NCI-H460 (cell line): Measurements from ENCODE around the gene CLEC2A. TPM values are rescaled to one million over a fixed set of nuclear protein-coding genes. Genes with fewer than 3 reads are reported as not detected.
"Not testable (repeated sequence)": the region's sequence is repeated elsewhere in the genome, so short reads cannot be mapped to it uniquely, and the experiment has no call there.

Experiments
- DNase-seq: peaks from one replicate; pipeline ENCODE4 v3.0.0-alpha.2; 2016; ENCODE audit warnings: low read depth; ENCODE audit errors: extremely low read depth
- polyA plus RNA-seq: library from polyadenylated mRNA; depleted of rRNA; stranded (reverse); fragments of >200 nt; gene quantifications from 2 replicates; pipeline ENCODE4 v1.2.3, GENCODE V29; 2014; cell fraction: nucleus; rRNA removed
- total RNA-seq: library from RNA; depleted of rRNA; stranded (reverse); fragments of >200 nt; shearing (Covaris generic); gene quantifications from 2 replicates; pipeline ENCODE4 v1.2.3, GENCODE V29; 2014; rRNA removed

CLEC2A gene
- total RNA-seq, result not detected in 2 replicates
- polyA plus RNA-seq, result not detected in 2 replicates

GRCh38 chr12:9932270-9932669 is at the start of gene CLEC2A:
Gene CLEC2A (minus strand): TSS chr12:9932370. CDS start chr12:9932329, 41 bp downstream.
- DNase-seq, result no peak

- no peak for DNase-seq
These were observed 48.0 kb upstream of the CLEC2A start for GRCh38 chr12:9980126-9980525.

GRCh38 chr12:9977916-9978315 is 45.7 kb upstream of the CLEC2A start:
- no peak for DNase-seq

- DNase-seq, result not testable (repeated sequence)
These were observed 44.5 kb upstream of the CLEC2A start for GRCh38 chr12:9976626-9977025.

- no peak for DNase-seq
These were observed 43.4 kb upstream of the CLEC2A start for GRCh38 chr12:9975614-9976013.

- DNase-seq, result not testable (repeated sequence)
These were observed 42.6 kb upstream of the CLEC2A start for GRCh38 chr12:9974731-9975130.

GRCh38 chr12:9973949-9974348 is 41.8 kb upstream of the CLEC2A start:
- no peak for DNase-seq

GRCh38 chr12:9971181-9971580 is 39.0 kb upstream of the CLEC2A start, which contains the start of gene CLEC12A:
Gene CLEC12A (plus strand): TSS chr12:9971409. CDS start chr12:9971597, 188 bp downstream.
- DNase-seq, result no peak

- DNase-seq, result no peak
These were observed 37.5 kb upstream of the CLEC2A start for GRCh38 chr12:9969673-9970072.

GRCh38 chr12:9961901-9962300 is 29.7 kb upstream of the CLEC2A start:
- DNase-seq, result no peak

GRCh38 chr12:9961106-9961505 is 28.9 kb upstream of the CLEC2A start:
- DNase-seq, result no peak

- no peak for DNase-seq
These were observed 28.4 kb upstream of the CLEC2A start for GRCh38 chr12:9960590-9960989.

GRCh38 chr12:9957834-9958233 is 25.7 kb upstream of the CLEC2A start:
- DNase-seq, result no peak

- not testable (repeated sequence) for DNase-seq
These were observed 21.0 kb upstream of the CLEC2A start for GRCh38 chr12:9952954-9953729.

GRCh38 chr12:9951026-9951675 is 19.0 kb upstream of the CLEC2A start:
- no peak for DNase-seq

- no peak for DNase-seq
These were observed 16.6 kb upstream of the CLEC2A start for GRCh38 chr12:9948606-9949296.

GRCh38 chr12:9947674-9948073 is 15.5 kb upstream of the CLEC2A start:
- DNase-seq, result no peak

- DNase-seq, result no peak
These were observed 12.2 kb upstream of the CLEC2A start for GRCh38 chr12:9944391-9944790.

- DNase-seq, result no peak
These were observed 11.1 kb upstream of the CLEC2A start for GRCh38 chr12:9943240-9943639.

GRCh38 chr12:9941838-9942237 is 9.7 kb upstream of the CLEC2A start:
- no peak for DNase-seq

- peak; percentile 1 for DNase-seq
These were observed 8.2 kb upstream of the CLEC2A start for GRCh38 chr12:9940375-9940774.
